HG03095 (cell line): ENCODE data around the gene C5.
"Not testable (repeated sequence)": the region's sequence is repeated elsewhere in the genome, so short reads cannot be mapped to it uniquely, and the experiment has no call there.

Source experiments
- ATAC-seq: cut with Tn5 transposase; IDR thresholded peaks from one replicate; pipeline ENCODE4 v1.9.1; 2021; ENCODE audit warnings: moderate library complexity; ENCODE audit not compliant: unreplicated experiment

The C5 gene

GRCh38 chr9:121053544-121053943 is 3.5 kb upstream of the C5 start:
- ATAC-seq = no peak

- no peak for ATAC-seq
Observed at GRCh38 chr9:121048618-121049017, 1.5 kb downstream of the C5 start.

GRCh38 chr9:121048175-121048574 is 1.9 kb downstream of the C5 start:
- ATAC-seq = no peak

- no peak for ATAC-seq
Observed at GRCh38 chr9:121038804-121039203, 11.3 kb downstream of the C5 start.

GRCh38 chr9:121038362-121038761 is 11.7 kb downstream of the C5 start:
- no peak for ATAC-seq

GRCh38 chr9:121035717-121036116 is 14.4 kb downstream of the C5 start:
- ATAC-seq = not testable (repeated sequence)

GRCh38 chr9:121034529-121034928 is 15.5 kb downstream of the C5 start:
- no peak for ATAC-seq

- no peak for ATAC-seq
Observed at GRCh38 chr9:121029469-121029868, 20.6 kb downstream of the C5 start.

- not testable (repeated sequence) for ATAC-seq
Observed at GRCh38 chr9:121028285-121028684, 21.8 kb downstream of the C5 start.

- ATAC-seq = no peak
Observed at GRCh38 chr9:121026768-121027167, 23.3 kb downstream of the C5 start.

GRCh38 chr9:121026260-121026691 is 23.8 kb downstream of the C5 start:
- ATAC-seq = no peak

GRCh38 chr9:121024237-121024636 is 25.8 kb downstream of the C5 start:
- ATAC-seq = no peak

- ATAC-seq = no peak
Observed at GRCh38 chr9:121023064-121023463, 27.0 kb downstream of the C5 start.

GRCh38 chr9:121021301-121021700 is 28.8 kb downstream of the C5 start:
- no peak for ATAC-seq

GRCh38 chr9:121019273-121019672 is 30.8 kb downstream of the C5 start:
- no peak for ATAC-seq

- no peak for ATAC-seq
Observed at GRCh38 chr9:121013911-121014310, 36.2 kb downstream of the C5 start.

- no peak for ATAC-seq
Observed at GRCh38 chr9:121009650-121010049, 40.4 kb downstream of the C5 start.

- ATAC-seq = no peak
Observed at GRCh38 chr9:120999317-120999716, 50.8 kb downstream of the C5 start.

GRCh38 chr9:120998111-120998510 is 52.0 kb downstream of the C5 start:
- no peak for ATAC-seq

- no peak for ATAC-seq
Observed at GRCh38 chr9:120997502-120997901, 52.6 kb downstream of the C5 start.

GRCh38 chr9:120996409-120996808 is 53.7 kb downstream of the C5 start:
- ATAC-seq = no peak

- ATAC-seq = no peak
Observed at GRCh38 chr9:120989065-120989464, 61.0 kb downstream of the C5 start.

GRCh38 chr9:120985819-120986222 is 64.3 kb downstream of the C5 start:
- peak; percentile 58 for ATAC-seq
